Measurements from ENCODE around the gene TULP4.

TULP4 gene

GRCh38 chr6:158536891-158537798, 224.9 kb downstream of the TULP4 start:
- ChIA-PET POLR2A (interaction anchor here (1.0 to 1.5 kb wide), 3 partner anchors 9 to 22 kb away, joined by 3 to 4 read pairs (median 3); partner anchors contain the start of gene TMEM181), CTCF (interaction anchor here (0.6 to 3.3 kb wide), 3 partner anchors 17 to 316 kb away, joined by 3 to 15 read pairs (median 3); no protein-coding TSS in a partner anchor)
- H3K4me1 ChIP-seq (ENCODE audit: control insufficient read depth, insufficient read depth, low read length), result no peaks in the 10 kb centered on the region; the same call in 1 of the 2 replicates
- no peaks in the 10 kb centered on the region for H3K36me3 ChIP-seq (ENCODE audit: control insufficient read depth in 2 of 2, insufficient read depth in 1 of 2, low read length in 2 of 2)
- H3K9me3 ChIP-seq (ENCODE audit: control insufficient read depth, insufficient read depth, low read depth, low read length), result no peaks in the 10 kb centered on the region
- H3K4me3 ChIP-seq (ENCODE audit: low read depth, low read length), result peak overlapping the region; percentile 66
- H3K27ac ChIP-seq (ENCODE audit: extremely low read depth, low read depth, low read length), result no peak overlapping the region; the same call in 1 of the 2 replicates
- TF ChIP-seq KLF7 (tag by site-specific recombination; IDR thresholded peaks at IDR 0.05; ENCODE audit: borderline replicate concordance) (peak; percentile 36; the same call in 1 of the 2 replicates), SP3 (tag by site-specific recombination; IDR thresholded peaks at IDR 0.05) (peak; percentile 15; the same call in 1 of the 2 replicates), GLIS1 (tag by site-specific recombination; IDR thresholded peaks at IDR 0.05) (peak; percentile 63; the same call in 1 of the 2 replicates), SP2 (tag by site-specific recombination; IDR thresholded peaks at IDR 0.05) (peak; percentile 72), ZBTB8A (tag by site-specific recombination; IDR thresholded peaks at IDR 0.05) (peak; percentile 66), ZFHX2 (tag by site-specific recombination; conservative IDR thresholded peaks at IDR 0.05) (peak; percentile 93), EGR2 (tag by site-specific recombination; IDR thresholded peaks at IDR 0.05; ENCODE audit: low read depth) (peak; percentile 36), ZNF398 (tag by site-specific recombination; IDR thresholded peaks at IDR 0.05) (peak; percentile 94), ZNF23 (tag by site-specific recombination; IDR thresholded peaks at IDR 0.05; ENCODE audit: borderline replicate concordance) (no peak), PRDM1 (tag by site-specific recombination; IDR thresholded peaks at IDR 0.05) (no peak), ZNF660 (tag by site-specific recombination; IDR thresholded peaks at IDR 0.05) (0 out of 2 replicates have a peak, but pooled peaks have one; percentile 30), ZNF777 (tag by site-specific recombination; IDR thresholded peaks at IDR 0.05; ENCODE audit: borderline replicate concordance) (no peak), TSHZ1 (tag by site-specific recombination; IDR thresholded peaks at IDR 0.05; ENCODE audit: borderline replicate concordance) (no peak), GLIS2 (tag by site-specific recombination; IDR thresholded peaks at IDR 0.05) (peak; percentile 30; the same call in 1 of the 2 replicates), ZNF623 (tag by site-specific recombination; IDR thresholded peaks at IDR 0.05) (no peak), PBX3 (CRISPR knock-in tag; IDR thresholded peaks at IDR 0.05) (peak; percentile 37; the same call in 1 of the 2 replicates)
- TF ChIP-seq, protein P1, sequence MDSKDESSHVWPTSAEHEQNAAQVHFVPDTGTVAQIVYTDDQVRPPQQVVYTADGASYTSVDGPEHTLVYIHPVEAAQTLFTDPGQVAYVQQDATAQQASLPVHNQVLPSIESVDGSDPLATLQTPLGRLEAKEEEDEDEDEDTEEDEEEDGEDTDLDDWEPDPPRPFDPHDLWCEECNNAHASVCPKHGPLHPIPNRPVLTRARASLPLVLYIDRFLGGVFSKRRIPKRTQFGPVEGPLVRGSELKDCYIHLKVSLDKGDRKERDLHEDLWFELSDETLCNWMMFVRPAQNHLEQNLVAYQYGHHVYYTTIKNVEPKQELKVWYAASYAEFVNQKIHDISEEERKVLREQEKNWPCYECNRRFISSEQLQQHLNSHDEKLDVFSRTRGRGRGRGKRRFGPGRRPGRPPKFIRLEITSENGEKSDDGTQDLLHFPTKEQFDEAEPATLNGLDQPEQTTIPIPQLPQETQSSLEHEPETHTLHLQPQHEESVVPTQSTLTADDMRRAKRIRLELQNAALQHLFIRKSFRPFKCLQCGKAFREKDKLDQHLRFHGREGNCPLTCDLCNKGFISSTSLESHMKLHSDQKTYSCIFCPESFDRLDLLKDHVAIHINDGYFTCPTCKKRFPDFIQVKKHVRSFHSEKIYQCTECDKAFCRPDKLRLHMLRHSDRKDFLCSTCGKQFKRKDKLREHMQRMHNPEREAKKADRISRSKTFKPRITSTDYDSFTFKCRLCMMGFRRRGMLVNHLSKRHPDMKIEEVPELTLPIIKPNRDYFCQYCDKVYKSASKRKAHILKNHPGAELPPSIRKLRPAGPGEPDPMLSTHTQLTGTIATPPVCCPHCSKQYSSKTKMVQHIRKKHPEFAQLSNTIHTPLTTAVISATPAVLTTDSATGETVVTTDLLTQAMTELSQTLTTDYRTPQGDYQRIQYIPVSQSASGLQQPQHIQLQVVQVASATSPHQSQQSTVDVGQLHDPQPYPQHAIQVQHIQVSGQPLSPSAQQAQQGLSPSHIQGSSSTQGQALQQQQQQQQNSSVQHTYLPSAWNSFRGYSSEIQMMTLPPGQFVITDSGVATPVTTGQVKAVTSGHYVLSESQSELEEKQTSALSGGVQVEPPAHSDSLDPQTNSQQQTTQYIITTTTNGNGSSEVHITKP (tag by site-specific recombination; IDR thresholded peaks at IDR 0.05), result peak; percentile 75
- TF ChIP-seq, protein P2, sequence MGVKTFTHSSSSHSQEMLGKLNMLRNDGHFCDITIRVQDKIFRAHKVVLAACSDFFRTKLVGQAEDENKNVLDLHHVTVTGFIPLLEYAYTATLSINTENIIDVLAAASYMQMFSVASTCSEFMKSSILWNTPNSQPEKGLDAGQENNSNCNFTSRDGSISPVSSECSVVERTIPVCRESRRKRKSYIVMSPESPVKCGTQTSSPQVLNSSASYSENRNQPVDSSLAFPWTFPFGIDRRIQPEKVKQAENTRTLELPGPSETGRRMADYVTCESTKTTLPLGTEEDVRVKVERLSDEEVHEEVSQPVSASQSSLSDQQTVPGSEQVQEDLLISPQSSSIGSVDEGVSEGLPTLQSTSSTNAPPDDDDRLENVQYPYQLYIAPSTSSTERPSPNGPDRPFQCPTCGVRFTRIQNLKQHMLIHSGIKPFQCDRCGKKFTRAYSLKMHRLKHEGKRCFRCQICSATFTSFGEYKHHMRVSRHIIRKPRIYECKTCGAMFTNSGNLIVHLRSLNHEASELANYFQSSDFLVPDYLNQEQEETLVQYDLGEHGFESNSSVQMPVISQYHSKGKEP (tag by site-specific recombination; IDR thresholded peaks at IDR 0.05), result peak; percentile 21; the same call in 1 of the 2 replicates
- TF ChIP-seq, protein P3, sequence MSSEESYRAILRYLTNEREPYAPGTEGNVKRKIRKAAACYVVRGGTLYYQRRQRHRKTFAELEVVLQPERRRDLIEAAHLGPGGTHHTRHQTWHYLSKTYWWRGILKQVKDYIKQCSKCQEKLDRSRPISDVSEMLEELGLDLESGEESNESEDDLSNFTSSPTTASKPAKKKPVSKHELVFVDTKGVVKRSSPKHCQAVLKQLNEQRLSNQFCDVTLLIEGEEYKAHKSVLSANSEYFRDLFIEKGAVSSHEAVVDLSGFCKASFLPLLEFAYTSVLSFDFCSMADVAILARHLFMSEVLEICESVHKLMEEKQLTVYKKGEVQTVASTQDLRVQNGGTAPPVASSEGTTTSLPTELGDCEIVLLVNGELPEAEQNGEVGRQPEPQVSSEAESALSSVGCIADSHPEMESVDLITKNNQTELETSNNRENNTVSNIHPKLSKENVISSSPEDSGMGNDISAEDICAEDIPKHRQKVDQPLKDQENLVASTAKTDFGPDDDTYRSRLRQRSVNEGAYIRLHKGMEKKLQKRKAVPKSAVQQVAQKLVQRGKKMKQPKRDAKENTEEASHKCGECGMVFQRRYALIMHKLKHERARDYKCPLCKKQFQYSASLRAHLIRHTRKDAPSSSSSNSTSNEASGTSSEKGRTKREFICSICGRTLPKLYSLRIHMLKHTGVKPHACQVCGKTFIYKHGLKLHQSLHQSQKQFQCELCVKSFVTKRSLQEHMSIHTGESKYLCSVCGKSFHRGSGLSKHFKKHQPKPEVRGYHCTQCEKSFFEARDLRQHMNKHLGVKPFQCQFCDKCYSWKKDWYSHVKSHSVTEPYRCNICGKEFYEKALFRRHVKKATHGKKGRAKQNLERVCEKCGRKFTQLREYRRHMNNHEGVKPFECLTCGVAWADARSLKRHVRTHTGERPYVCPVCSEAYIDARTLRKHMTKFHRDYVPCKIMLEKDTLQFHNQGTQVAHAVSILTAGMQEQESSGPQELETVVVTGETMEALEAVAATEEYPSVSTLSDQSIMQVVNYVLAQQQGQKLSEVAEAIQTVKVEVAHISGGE (tag by site-specific recombination; conservative IDR thresholded peaks at IDR 0.05; ENCODE audit: low read depth), result peak; percentile 73

Measured in HEK293 (cell line).